ENCODE measurements around the gene LGALS9.
"Not testable (repeated sequence)": the region's sequence is repeated elsewhere in the genome, so short reads cannot be mapped to it uniquely, and the experiment has no call there.

LGALS9 gene

DNA sequence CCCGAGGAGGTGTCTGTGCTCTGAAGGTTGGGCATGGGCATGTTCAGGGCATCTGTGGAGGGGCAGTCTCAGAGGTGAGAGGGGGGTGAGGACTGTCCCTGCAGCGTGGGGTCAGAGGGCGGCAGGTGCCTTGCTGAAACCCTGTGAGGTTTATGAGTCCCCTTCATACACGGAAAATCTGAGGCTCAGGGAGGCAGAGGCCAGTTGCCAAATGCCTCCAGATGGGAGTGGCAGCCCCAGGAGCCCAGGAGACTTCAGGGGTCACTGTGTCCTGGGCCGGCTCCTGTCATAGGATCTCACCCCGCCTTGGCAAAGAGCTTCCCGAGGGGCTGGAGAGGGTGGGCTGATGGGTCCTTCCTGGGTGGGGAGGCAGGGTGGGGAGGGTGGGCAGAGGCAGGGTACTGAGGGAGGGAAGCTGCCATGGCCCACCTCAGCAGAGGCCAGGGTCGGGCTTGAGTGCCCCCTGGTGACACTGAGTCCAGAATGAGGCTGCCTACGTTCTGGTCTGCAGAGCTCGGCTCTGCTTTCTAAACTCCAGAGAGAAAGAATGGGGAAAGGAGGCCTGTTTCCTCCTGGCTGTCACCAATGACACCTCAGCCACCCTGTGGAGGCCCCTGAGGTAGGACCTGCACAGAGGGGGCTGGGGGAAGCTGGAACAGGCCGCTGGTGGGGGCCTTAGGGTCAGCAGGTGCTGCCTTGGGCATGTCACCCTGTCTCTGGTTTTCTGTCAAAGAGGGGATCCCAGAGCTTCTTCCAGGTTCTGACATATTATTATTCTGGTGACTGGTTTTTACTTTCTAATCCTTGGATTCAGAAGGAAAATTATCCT lies 1.1 kb downstream of the LGALS9 start:
- DNase-seq = no peak

DNA sequence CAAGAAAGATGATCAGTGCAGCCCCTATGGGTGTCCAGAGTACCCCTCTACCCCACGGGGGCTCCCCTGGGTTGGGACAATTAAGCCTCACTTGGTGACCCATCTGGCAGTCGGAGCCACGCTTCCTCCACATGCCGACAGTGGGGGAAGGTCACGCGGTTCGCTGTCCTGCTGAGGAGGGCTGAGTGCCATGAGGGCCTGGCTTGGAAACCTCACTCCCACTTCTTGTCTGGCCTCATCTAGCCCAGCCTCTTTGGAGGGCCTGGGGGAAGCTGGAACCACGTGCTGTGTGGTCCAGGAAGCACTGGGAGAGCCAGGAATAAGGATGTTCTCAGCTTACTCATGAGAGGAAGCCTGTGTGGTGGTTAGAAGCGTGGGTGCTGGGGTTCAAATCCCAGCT lies 1.8 kb downstream of the LGALS9 start:
- not testable (repeated sequence) for DNase-seq

DNA sequence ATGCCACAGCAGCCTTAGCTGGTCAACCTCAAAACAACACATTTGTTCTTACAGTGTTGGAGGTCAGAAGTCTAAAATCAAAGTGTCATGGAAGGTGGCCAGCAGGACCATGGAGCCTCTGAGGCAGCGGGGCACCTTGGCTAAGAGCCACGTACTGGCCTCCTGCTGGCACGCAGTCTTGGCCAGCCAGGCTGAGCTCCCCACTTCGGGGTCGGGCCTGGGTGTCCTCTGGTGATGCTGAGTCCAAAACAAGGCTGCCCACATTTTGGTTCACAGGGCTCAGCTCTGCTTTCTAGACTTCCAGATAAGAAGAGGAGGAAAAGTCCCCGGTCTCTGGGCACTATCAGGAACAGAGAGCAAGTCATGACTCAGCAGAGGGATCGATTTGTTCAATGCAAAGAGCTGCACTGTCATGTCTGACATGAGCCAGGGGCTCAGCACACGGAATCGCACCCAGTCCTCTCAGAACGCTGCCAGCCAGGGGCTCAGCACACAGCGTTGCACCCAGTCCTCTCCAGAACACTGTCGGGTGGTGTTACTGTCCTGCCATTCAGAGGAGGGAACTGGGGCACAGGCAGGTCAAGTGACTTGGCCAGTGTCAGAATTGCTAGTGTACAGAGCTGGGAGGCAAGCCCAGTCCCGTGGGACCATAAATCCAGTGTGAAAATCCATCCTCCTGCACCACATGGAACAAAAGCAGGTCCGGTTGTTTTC lies 2.5 kb downstream of the LGALS9 start:
- DNase-seq = no peak

DNA sequence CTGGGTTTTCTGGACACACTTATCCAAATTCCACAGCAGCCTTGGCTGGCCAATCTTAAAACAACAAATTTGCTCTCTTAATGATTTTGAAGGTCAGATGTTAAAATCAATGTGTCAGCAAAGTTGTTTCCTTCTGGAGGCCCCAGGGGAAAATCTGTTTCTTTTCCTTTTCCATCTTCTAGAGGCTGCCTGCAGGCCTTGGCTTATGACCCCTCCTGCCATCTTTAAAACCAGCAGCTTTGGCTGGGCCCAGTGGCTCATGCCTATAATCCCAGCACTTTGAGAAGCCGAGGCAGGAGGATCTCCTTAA lies 3.0 kb downstream of the LGALS9 start:
- DNase-seq = no peak

DNA sequence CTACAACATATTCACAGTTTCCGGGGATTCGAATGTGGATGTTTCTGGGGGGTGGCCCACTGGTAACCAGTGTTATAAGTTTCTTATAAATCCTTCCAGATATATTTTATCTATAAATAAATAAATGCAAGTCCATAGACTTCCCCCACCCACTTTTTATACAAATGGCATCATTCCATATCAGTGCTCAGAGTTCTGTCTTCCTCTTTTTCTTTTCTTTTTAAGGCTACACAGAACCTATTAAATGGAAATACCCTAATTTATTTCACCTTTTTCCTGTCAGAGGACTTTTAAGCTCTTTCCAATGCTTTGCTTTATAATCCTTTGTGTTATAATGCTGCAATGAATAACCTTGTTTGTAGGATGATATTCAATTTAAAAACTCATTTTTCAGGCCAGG lies 3.8 kb downstream of the LGALS9 start:
- DNase-seq = no peak

DNA sequence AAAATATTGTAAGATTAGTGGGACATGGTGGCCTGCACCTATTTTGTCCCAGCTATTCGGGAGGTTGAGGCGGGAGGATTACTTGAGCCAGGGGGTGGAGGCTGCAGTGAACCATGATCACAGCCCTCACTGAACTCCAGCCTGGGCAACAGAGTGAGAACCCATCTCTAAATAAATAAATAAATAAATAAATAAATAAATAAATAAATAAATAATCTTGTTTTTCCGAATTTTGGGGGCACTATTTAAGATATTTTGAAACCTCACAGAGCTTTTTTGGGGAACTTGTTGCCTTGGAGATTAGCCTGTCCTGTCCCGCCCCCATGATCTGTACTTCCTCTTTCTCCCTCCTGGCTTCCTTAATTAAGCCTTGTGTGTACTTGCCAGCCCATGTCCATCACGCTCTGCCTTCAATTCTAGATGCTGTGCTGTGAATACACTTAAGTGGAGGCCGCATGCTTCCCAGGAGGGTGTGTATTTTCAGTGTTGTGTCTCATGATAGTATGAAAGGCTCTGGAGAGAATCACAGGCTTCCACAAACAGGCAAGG lies 4.4 kb downstream of the LGALS9 start:
- no peak for DNase-seq

DNA sequence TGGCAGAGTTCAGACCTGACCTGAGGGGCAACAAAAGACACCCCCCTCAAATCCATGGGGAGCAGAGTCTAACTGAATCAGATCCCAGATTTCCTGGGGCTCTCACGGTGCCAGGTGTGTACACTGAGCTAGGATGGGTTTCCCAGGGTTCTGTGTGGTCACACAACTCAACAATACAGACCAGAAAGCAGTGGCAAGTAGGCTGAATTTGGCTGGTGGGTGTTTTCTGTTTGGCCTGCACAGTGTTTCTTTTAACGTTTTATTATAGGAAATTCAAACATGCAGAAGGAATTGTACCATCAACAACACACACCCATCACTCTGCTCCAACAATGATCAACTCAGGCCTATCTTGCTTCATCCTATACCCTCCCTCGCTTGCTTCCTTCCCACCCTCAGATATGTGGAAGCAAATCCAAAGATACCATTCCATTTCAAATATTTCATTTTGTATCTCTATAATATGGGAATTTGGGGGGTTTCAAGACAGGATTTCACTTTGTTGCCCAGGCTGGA lies 5.1 kb downstream of the LGALS9 start:
- not testable (repeated sequence) for DNase-seq

DNA sequence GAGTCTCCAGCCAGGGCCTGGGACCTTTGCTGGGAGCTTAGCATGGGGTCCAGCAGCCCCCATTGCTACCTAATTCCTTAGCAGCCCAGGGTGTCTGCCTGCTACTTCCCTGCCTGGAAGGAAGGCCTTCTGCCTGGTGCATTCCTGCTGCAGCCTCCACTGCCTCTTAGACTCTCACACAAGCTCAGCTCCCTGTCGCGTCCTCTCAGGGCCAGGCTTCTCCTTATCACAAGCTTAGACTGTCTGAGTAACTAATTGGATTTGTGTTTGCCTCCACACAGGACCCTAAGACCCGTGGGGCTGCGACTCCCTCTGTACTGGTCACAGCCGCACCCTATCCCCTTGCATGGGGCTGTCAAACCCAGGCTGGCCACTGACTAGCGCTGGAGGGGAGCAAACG lies 6.8 kb downstream of the LGALS9 start:
- DNase-seq = not testable (repeated sequence)

DNA sequence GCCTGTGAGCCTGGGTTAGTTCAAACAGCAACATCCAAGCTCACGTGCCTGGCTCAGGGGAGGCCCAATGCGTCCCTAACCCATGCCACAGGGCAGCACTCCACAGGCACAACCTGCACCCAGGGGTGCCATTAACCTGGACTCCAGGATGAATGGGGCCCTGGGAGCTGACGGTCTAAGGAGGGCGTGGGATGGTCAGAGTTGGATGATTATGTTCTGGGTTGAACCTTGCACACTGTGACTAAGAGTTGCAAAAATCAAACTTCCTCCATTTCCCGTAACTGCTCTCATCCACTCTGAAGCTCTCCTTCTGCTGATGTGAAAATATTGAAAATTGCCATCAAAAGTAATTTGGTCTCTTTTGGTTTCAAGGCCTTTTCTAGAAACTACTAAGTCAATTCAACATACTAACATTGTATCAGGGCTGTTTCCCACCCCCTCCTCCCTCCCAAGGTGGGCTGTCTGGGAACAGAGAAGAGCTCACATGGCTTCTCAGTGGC lies 7.5 kb downstream of the LGALS9 start:
- not testable (repeated sequence) for DNase-seq

DNA sequence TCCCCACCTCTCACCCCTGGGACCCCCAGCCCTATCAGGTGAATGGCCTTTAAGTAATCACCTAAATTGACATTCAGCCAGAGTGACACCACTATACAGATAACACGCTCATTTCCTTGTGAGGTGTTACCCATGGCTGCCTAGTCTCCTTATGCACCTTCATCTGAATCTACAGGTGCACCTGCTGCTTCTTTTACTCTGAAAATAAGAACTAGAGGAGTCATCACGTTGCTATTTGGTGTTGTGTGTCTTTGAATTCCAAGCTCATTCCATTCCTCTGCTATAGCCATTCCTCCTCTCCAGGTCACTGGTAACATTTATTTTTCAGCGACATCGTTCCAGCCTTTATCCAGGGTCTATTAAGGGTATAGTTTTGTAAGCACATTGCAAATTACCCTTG lies 9.8 kb downstream of the LGALS9 start:
- no peak for DNase-seq

DNA sequence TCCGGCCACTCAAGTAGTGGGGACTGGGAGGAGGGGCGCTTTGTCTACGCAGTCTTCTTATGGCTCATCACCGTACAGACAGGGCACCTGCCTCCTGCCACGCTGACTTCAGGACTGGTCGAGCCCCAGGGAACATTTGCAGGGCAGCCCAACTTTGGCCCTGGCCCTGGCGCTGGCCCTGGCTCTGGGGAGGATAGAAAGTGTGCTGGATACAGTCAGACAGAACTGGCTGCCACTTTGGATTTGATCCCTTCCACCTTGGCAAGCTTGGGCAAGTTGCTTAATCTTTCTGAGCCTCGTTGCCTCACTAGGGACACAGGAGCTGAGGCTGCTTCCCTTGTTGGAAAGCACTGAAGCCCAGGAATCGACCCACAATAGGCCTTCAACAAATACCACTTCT lies 13.6 kb downstream of the LGALS9 start:
- DNase-seq = no peak

DNA sequence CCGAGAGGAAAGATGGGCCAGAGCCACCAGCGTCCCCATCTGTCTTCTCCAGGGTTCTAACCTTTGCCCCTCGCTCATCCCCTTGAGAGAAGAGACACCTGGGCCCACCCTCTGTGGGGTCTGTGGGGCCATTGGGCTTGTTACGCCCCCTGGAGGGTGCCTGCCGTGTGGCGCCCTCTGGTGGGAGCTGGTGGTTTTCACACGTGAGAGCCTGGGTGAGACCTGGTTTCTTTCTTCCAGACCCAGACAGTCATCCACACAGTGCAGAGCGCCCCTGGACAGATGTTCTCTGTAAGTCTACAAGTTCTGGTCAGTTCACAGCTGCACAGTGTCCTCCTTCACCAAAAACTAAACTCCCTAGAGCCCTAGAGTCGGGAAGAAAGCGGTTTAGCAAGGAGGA lies 14.6 kb downstream of the LGALS9 start:
- not testable (repeated sequence) for DNase-seq

DNA sequence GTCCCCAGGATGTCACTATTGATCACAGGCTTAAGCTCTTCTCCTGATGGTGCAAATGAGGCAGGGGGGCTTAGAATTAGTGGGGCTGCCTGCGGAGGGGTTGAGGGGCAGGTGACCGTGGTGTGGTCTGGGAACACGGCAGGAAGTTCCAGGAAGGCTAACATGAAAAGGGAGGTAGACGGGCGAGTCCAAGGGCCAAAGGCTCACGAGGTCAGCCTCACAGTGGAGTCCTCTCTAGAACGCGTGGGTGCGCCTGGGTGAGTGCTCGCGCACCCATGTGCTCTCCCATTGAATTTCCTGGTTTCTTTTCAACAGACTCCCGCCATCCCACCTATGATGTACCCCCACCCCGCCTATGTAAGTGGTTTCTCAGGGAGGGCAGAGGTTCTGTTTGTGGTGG lies 15.2 kb downstream of the LGALS9 start:
- no peak for DNase-seq

DNA sequence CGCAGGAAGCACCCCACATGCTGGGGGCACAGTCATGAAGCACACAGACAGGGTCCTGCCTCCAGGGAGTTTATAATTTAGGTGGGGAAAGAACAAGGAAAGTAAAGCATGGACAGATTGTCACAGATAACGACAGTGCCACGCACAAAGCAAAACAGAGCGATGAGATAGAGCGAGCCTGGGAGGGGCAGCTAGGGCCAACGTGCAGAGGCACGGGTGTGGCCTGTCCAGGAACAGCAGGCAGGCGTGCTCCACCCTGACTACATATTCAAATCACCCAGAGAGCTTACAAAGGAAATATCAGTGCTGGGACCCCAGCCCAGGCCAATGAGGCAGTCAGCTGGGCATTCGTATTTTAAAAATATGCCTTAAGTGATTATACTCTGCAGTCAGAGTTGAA lies 16.8 kb downstream of the LGALS9 start:
- DNase-seq = no peak

DNA sequence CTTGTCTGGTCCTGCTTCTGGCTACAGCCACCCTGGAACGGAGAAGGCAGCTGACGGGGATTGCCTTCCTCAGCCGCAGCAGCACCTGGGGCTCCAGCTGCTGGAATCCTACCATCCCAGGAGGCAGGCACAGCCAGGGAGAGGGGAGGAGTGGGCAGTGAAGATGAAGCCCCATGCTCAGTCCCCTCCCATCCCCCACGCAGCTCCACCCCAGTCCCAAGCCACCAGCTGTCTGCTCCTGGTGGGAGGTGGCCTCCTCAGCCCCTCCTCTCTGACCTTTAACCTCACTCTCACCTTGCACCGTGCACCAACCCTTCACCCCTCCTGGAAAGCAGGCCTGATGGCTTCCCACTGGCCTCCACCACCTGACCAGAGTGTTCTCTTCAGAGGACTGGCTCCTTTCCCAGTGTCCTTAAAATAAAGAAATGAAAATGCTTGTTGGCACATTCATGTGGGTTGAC lies 18.2 kb downstream of the LGALS9 start:
- DNase-seq = not testable (repeated sequence)

DNA sequence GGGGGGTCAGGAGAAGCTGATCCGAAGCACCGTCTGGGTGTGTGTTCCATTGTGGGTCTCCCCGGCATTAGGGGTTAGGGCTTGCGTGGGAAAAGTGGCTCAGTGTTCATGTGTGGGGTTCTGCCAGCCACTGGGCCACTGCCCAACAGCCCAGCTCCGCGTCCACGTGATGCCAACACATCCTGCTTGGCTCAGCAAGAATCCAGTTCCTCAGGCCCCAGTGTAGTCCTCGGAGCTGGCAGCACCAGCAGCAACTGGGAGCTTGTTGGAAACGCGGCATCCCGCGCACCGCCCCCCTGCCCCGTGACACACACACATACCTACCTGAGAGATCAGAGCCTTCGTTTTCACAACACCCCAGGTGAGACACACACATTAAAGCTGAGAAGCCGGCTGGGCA lies 18.9 kb downstream of the LGALS9 start:
- DNase-seq = no peak

DNA sequence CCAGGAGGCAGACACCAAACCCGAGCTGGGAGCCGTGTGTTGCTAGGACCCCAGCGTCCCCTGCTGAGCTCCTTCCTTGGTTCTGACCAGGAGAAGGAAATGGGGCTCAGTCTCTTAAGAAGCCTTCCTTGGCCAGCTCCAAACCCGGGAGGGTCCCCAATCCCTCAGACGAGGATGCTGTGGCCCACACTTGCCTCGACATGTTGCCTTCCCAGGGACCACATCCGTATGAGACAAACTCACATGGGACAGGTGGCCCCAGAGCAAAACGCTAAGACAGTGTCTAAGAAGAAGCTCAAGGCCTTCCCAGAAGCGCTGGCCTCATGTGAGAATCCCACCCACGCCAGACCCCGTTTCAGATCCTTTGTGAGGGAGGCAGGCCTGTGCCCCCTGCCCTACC lies 19.8 kb downstream of the LGALS9 start:
- DNase-seq = no peak

DNA sequence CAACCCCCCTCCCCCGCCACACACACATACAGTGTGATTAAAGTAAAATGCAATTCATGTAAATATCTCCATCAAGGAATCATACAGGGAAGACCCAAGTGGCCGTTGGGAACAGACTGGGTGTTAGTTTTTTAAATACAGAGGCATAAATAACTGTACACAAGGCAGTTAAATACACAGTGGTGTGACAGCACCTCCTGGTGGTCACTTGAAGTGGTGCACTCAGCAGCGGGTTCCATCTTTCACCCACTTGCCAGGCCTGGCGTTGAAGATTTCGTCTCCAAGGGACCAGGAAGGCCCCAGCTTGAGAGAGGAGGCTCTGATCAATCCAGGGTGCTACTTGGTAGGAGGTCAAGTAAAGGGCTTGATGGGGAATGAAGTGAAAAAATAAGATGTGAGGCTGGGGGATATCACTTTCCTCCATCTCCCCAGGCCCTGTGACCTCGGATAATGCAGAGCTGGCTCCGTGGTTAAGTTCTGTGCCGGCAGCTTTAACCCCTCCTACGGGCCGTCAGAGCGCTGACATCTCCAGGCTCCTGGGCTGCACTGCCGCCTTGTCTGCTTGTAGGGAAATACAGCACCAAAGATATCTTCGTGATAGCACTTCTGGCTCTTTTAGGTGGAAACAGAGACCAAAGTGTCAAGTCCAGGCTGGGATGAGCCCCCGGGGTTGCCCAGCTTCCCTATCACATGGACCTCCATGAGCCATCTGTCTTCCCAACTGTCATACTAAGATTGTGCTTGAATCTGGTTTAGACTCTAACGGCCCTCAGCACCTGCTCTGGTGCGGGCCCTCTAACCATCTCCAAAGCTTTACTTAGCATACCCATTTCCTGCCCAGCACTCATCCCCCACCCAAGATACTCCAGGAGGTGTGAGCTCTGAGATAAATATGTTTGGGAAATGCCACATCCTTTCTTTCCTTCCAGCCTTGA lies 20.7 kb downstream of the LGALS9 start:
- no peak for DNase-seq

DNA sequence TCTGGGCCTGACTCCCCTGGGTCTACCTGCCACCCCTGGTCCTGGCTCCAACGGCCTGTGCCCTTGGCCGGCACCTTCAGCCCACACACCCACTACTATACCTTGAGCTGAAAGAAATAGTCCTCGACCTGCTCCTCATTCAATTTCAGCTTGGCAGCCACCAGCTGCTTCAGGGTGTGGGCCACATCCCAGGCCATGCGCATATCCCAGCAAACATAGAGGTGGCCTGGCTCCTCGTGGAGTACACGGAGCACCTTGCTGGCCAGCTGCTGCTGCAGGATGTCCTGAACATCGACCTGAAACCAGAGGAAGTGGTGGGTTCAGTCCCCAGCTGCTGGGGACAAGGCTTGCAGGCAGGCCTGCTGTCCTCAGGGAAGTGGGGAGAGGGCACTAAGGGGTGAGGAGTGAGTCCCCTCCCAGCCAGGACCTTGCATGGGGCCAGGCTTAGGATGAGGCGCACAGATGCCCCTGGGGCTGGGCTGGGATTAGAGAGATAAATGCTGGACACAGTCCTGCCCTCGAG lies 22.5 kb downstream of the LGALS9 start:
- DNase-seq = not testable (repeated sequence)

DNA sequence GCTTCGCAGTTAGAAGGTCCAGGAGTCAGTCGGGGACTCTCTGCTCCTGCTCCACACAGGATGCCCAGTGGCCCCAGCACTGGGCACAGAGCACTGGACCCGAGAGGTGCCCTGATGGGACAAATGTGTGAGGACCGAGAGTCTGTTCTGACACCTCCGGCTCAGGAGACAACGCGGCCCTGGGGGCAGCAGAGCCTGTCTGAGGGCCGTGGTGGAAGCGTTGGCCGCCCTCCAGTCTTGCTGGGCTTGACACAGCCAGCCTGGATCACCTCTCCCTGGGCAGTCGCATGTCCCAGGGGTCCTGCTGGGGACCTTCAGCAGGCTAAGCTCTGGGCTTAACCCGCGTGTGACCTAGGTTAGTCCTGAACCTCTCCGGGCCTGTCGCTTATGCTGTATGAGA lies 23.1 kb downstream of the LGALS9 start:
- no peak for DNase-seq

DNA sequence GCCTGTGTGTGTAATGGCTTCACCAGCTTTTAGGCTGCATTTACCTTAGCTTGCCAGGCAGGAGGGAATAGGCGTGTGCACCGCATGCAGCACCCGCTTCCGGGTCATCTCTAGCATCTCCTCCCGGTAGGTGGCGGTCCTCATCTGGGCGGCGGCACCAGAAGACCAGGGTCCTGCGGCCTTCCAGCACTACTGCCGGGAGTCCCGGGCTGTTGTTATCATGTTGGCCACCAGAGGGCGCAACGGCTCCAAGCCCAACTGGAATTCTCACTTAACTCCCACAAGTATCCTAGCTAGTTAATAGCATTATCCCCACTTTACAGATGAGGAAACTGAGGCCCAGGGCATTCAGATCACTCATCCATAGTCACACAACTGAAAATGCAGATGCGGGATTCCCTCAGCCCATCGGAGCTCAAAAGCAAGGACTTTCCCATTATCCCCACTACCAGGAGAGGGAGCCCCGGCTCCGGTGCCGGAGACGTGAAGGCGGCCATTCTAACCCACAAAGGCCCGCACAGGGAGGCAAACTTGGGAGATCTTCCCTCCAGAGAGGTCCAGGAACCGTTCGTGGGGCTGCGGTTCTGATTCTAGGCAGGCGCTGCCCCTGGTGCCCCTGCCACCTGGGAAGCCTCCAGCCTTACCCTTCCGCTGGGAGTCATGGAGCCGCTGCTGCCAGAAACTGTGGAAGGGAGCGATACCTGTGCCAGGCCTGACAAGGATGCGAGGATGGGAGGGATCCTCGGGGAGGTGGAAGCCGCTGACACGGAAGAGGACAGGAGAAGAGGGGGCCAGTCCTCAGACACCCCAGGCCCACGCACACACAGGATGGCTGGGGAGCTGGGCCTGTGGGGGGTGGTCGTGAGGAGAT lies 23.9 kb downstream of the LGALS9 start:
- DNase-seq = peak; percentile 2
